Measurements from ENCODE around the gene ITPR3. TPM values are rescaled to one million over a fixed set of nuclear protein-coding genes. Genes with fewer than 3 reads are reported as not detected.

The ITPR3 gene
- total RNA-seq, 4 donors from 2014 or later, result 76.8 to 101 (median 93.9) TPM

DNA sequence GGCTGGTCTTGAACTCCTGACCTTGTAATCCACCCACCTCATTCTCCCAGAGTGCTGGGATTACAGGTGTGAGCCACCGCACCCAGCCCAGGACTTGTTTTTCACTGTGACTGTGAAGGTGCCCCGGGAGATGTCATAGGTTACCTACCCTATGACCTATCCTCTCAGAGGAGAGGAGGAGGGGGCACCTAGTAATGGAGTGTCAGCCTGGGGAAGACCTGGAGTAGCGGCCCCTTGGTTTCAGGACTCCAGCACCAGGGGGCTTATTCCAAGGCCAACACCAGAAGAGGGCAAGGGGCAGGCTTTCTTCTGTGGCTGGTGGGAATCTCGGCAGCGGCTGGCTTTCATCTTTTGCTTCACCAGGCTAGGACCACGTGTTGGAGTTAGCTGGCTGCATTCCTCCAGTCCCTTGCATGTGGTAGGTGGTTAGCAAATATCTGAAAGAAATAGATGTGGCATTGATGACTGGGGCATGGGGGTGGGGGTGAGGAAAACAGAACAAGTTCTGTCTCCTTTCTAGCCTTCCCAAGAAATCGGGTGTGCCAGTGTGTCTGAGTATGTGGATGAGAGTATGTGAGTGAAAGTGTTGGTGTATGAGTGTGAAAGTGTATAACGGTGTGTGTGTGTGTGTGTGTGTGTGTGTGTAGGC is 7.9 kb upstream of the ITPR3 start:
- H3K27me3 ChIP-seq, result no peaks in the 10 kb centered on the region
- DNase-seq (ENCODE audit: low spot score in 2 of 2), result no peak
- H3K27ac ChIP-seq, result peak overlapping the region; percentile 21 to 94 (median 58)
- peaks cover 0 to 69% (median 54%) of the 10 kb centered on the region in 4 donors for H3K4me1 ChIP-seq
- no peak overlapping the region for H3K4me3 ChIP-seq
- TF ChIP-seq POLR2A (IDR thresholded peaks at IDR 0.05), result no peak
- TF ChIP-seq EP300 (IDR thresholded peaks at IDR 0.05), result no peak
- TF ChIP-seq, protein P1, sequence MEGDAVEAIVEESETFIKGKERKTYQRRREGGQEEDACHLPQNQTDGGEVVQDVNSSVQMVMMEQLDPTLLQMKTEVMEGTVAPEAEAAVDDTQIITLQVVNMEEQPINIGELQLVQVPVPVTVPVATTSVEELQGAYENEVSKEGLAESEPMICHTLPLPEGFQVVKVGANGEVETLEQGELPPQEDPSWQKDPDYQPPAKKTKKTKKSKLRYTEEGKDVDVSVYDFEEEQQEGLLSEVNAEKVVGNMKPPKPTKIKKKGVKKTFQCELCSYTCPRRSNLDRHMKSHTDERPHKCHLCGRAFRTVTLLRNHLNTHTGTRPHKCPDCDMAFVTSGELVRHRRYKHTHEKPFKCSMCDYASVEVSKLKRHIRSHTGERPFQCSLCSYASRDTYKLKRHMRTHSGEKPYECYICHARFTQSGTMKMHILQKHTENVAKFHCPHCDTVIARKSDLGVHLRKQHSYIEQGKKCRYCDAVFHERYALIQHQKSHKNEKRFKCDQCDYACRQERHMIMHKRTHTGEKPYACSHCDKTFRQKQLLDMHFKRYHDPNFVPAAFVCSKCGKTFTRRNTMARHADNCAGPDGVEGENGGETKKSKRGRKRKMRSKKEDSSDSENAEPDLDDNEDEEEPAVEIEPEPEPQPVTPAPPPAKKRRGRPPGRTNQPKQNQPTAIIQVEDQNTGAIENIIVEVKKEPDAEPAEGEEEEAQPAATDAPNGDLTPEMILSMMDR (IDR thresholded peaks at IDR 0.05), result no peak
- WGBS, 2 donors, result 38 to 48% methylated on average over 8 of the region's 8 CpGs
- no peaks in the 10 kb centered on the region for H3K36me3 ChIP-seq
- peaks cover 0 to 5% (median 0%) of the 10 kb centered on the region in 4 donors for H3K9me3 ChIP-seq

GRCh38 chr6:33613795-33614168 is 7.3 kb upstream of the ITPR3 start:
- Histone ChIP-seq H3K9me3 (peaks cover 0 to 5% (median 0%) of the 10 kb centered on the region in 4 donors), H3K27me3 (no peaks in the 10 kb centered on the region), H3K36me3 (no peaks in the 10 kb centered on the region), H3K4me3 (no peak overlapping the region), H3K4me1 (peaks cover 0 to 66% (median 50%) of the 10 kb centered on the region in 4 donors), H3K27ac (peak overlapping the region; percentile 21 to 94 (median 58))
- TF ChIP-seq EP300 (IDR thresholded peaks at IDR 0.05), result peak in 1 of 2 donors; percentile 52
- TF ChIP-seq POLR2A (IDR thresholded peaks at IDR 0.05), result no peak
- WGBS, 2 donors, result 32 to 37% methylated on average over 5 to 9 of the region's 10 CpGs
- DNase-seq (ENCODE audit: low spot score in 2 of 2), result no peak

- H3K4me3 ChIP-seq, result no peak overlapping the region
- 83% methylated on average over 2 of the region's 2 CpGs; no CpG with 5 or more reads in 1 of the 2 donors for WGBS, 2 donors
- no peak for TF ChIP-seq EP300 (IDR thresholded peaks at IDR 0.05)
- TF ChIP-seq, protein P1 (IDR thresholded peaks at IDR 0.05), result no peak
- TF ChIP-seq POLR2A (IDR thresholded peaks at IDR 0.05), result no peak
- H3K4me1 ChIP-seq, result peaks cover 0 to 57% (median 40%) of the 10 kb centered on the region in 4 donors
- peaks cover 0 to 5% (median 0%) of the 10 kb centered on the region in 4 donors for H3K9me3 ChIP-seq
- H3K36me3 ChIP-seq, result no peaks in the 10 kb centered on the region
- DNase-seq (ENCODE audit: low spot score in 2 of 2), result no peak
- peak overlapping the region in 1 of 4 donors; percentile 3 for H3K27ac ChIP-seq
- H3K27me3 ChIP-seq, result no peaks in the 10 kb centered on the region
These were observed 5.0 kb upstream of the ITPR3 start for GRCh38 chr6:33616113-33616512.

GRCh38 chr6:33616913-33617312 is 4.2 kb upstream of the ITPR3 start:
- H3K27ac ChIP-seq, result no peak overlapping the region
- peaks cover 0 to 53% (median 34%) of the 10 kb centered on the region in 4 donors for H3K4me1 ChIP-seq
- no peaks in the 10 kb centered on the region for H3K36me3 ChIP-seq
- H3K9me3 ChIP-seq, result peaks cover 0 to 3% (median 0%) of the 10 kb centered on the region in 4 donors
- TF ChIP-seq POLR2A (IDR thresholded peaks at IDR 0.05) (no peak), EP300 (IDR thresholded peaks at IDR 0.05) (no peak)
- TF ChIP-seq, protein P1 (IDR thresholded peaks at IDR 0.05), result no peak
- 87% methylated on average over 4 of the region's 4 CpGs; no CpG with 5 or more reads in 1 of the 2 donors for WGBS, 2 donors
- H3K27me3 ChIP-seq, result no peaks in the 10 kb centered on the region
- no peak overlapping the region for H3K4me3 ChIP-seq
- no peak for DNase-seq (ENCODE audit: low spot score in 2 of 2)

DNA sequence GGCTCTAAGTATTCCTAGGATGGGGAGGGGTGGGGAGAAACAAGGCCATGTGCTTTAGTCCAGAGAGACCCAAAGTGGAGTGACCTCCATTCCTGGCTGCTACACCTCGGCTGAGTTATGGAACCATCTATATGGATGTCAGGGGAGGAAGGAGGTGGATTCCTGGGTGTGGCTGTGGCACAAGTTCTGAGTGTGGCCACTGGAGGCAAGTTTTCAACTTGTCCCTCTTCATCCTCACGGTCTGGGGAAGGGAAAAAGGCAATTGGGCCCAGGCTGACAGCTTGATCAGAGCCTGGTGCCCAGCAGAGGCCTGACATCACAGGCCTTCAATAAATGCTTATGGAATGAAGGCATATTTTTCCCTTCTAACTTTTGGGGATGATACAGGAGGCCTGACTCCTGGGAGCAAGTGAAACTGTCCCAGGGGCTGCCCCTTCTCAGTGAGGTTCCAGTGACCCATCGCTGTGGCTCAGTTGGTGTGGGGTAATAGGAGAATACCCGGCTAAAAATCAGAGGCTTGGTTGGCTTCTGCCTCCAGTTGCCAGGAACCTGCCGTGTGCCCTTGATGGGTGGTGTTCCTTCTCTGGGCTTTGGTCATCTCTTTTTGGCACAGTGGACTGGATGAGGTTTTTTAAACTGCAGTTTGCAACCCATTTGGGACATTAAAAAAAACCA is 1.8 kb upstream of the ITPR3 start:
- TF ChIP-seq, protein P1 (IDR thresholded peaks at IDR 0.05), result peak in 2 of 5 experiments; percentile 11 to 16
- TF ChIP-seq POLR2A (IDR thresholded peaks at IDR 0.05) (no peak), EP300 (IDR thresholded peaks at IDR 0.05) (no peak)
- Histone ChIP-seq H3K27me3 (no peaks in the 10 kb centered on the region), H3K4me1 (peaks cover 0 to 54% (median 40%) of the 10 kb centered on the region in 4 donors), H3K36me3 (peaks cover 0 to 5% (median 0%) of the 10 kb centered on the region in 3 donors), H3K27ac (peak overlapping the region; percentile 86 to 98 (median 94)), H3K9me3 (no peaks in the 10 kb centered on the region), H3K4me3 (peak overlapping the region in 1 of 4 donors; percentile 72)
- WGBS, 2 donors, result 38 to 40% methylated on average over 5 of the region's 5 CpGs
- no peak for DNase-seq (ENCODE audit: low spot score in 2 of 2)
